Stomach (tissue), 9 donors: ENCODE results near the gene SLC27A2. TPM values are rescaled to one million over a fixed set of nuclear protein-coding genes. Genes with fewer than 3 reads are reported as not detected.

Experiments
- DNase-seq, 2 donors: peaks; one replicate each; pipeline versions ENCODE4 v3.0.0 to v3.0.0-alpha.2; 2013 to 2019
- H3K27ac ChIP-seq, 5 donors: fragments of 200-600 bp in 4 of 5; sonication (generic) in 4 of 5; one replicate each; pipeline ENCODE4 v1.5.1; 2013 to 2019; ENCODE audit warnings: mild to moderate bottlenecking in 1 of 5, moderate library complexity in 1 of 5
- H3K27me3 ChIP-seq, 3 donors: fragments of 200-600 bp; sonication (generic); one replicate each; pipeline ENCODE4 v1.5.1; 2017 to 2019; ENCODE audit warnings: mixed run types in 1 of 3
- H3K36me3 ChIP-seq, 4 donors: fragments of 200-600 bp; sonication (generic); 1 replicate in 3 of 4; 2 replicates in 1 of 4; pipeline ENCODE4 v1.5.1; 2016 to 2019
- H3K4me1 ChIP-seq, 4 donors: fragments of 200-600 bp; sonication (generic); one replicate each; pipeline ENCODE4 v1.5.1; 2016 to 2019
- H3K4me3 ChIP-seq, 4 donors: fragments of 200-600 bp; sonication (generic) in 3 of 4; one replicate each; pipeline ENCODE4 v1.5.1; 2016 to 2019; ENCODE audit warnings: mild to moderate bottlenecking in 1 of 4
- H3K9me3 ChIP-seq, 4 donors: fragments of 200-600 bp; sonication (generic); one replicate each; pipeline ENCODE4 v1.5.1; 2016 to 2019
- CTCF ChIP-seq, 7 experiments: fragments of 450-650 bp in 4 of 7; fragments of 200-600 bp in 3 of 7; sonication (generic) in 3 of 7; IDR thresholded peaks; one replicate each; pipeline ENCODE4 v1.5.1; 2016 to 2019; ENCODE audit warnings: antibody characterized with exemption in 7 of 7, control low read depth in 2 of 7, mild to moderate bottlenecking in 1 of 7
- EP300 ChIP-seq: sonication (generic); formaldehyde crosslinking; IDR thresholded peaks from one replicate; pipeline ENCODE4 v1.6.1; 2017; ENCODE audit warnings: antibody characterized with exemption
- POLR2A ChIP-seq, 4 donors: fragments of 450-650 bp; IDR thresholded peaks; one replicate each; pipeline ENCODE4 v1.6.1; 2016; ENCODE audit warnings: antibody characterized with exemption in 4 of 4, control low read depth in 2 of 4, mild to moderate bottlenecking in 1 of 4, moderate library complexity in 1 of 4
- POLR2AphosphoS5 ChIP-seq, 3 donors: sonication (generic); formaldehyde crosslinking; IDR thresholded peaks; one replicate each; pipeline ENCODE4 v1.6.1; 2016; ENCODE audit warnings: antibody characterized with exemption in 3 of 3
- whole genome bisulfite sequencing, 5 donors: extraction: QIAGEN DNeasy Blood & Tissue Kit in 3 of 5; methylation state at CpG; one replicate each; pipeline versions ENCODE4 v1.1.5 to v1.1.7; 2013 to 2018; 5-methylcytosine and 5-hydroxymethylcytosine counted together
- intact Hi-C: fragments of 100-400 bp; cut with DNase I; formaldehyde crosslinking; loops from one replicate; pipeline ENCODE4 v1.15.1; 2023; ENCODE audit warnings: low total_unique reads
- polyA plus RNA-seq, 3 donors: library from polyadenylated mRNA; stranded (reverse); fragments of 200-250 nt; gene quantifications; one replicate each; pipeline ENCODE4 v1.2.3, GENCODE V29; 2013
- total RNA-seq, 5 donors: library from RNA; depleted of rRNA; stranded (reverse); fragments of >200 nt; gene quantifications; one replicate each; pipeline versions ENCODE4 v1.1.0 to v1.2.3, GENCODE V29; 2014 to 2016
- donor health status: healthy with polysubstance abuse.
- donor health status: Bipolar disorder and iron deficiency.
- donor health status: healthy.

The SLC27A2 gene
- total and polyA plus RNA-seq, 8 donors, result 0.61 to 53.6 (median 2.3) TPM; not detected in 2

GRCh38 chr15:50192926-50193620 is 11.1 kb downstream of the SLC27A2 start:
- no peaks in the 10 kb centered on the region for H3K4me1 ChIP-seq
- DNase-seq, result no peak
- no peaks in the 10 kb centered on the region for H3K9me3 ChIP-seq
- no peak overlapping the region for H3K27ac ChIP-seq
- 82 to 92% (median 87%) methylated on average over 6 of the region's 6 CpGs for WGBS, 5 donors
- TF ChIP-seq POLR2A (IDR thresholded peaks at IDR 0.05), result no peak
- TF ChIP-seq POLR2AphosphoS5 (IDR thresholded peaks at IDR 0.05), result no peak
- TF ChIP-seq EP300, result no peak
- TF ChIP-seq CTCF (IDR thresholded peaks at IDR 0.05), result no peak
- H3K27me3 ChIP-seq, result no peaks in the 10 kb centered on the region
- intact Hi-C loops, result no loop called here
- H3K4me3 ChIP-seq, result no peak overlapping the region
- no peaks in the 10 kb centered on the region for H3K36me3 ChIP-seq

- no peaks in the 10 kb centered on the region for H3K4me1 ChIP-seq
- H3K36me3 ChIP-seq, result no peaks in the 10 kb centered on the region
- no peak for DNase-seq
- H3K27ac ChIP-seq, result no peak overlapping the region
- TF ChIP-seq POLR2A (IDR thresholded peaks at IDR 0.05) (no peak), CTCF (IDR thresholded peaks at IDR 0.05) (no peak), POLR2AphosphoS5 (IDR thresholded peaks at IDR 0.05) (no peak)
- no peak overlapping the region for H3K4me3 ChIP-seq
- H3K27me3 ChIP-seq, result no peaks in the 10 kb centered on the region
- H3K9me3 ChIP-seq, result no peaks in the 10 kb centered on the region
- intact Hi-C loops, result no loop called here
Measured at GRCh38 chr15:50202003-50202402, 20.0 kb downstream of the SLC27A2 start.

GRCh38 chr15:50206020-50206419 is 24.0 kb downstream of the SLC27A2 start:
- no peak for TF ChIP-seq POLR2A (IDR thresholded peaks at IDR 0.05)
- no peak for TF ChIP-seq EP300
- TF ChIP-seq POLR2AphosphoS5 (IDR thresholded peaks at IDR 0.05), result no peak
- no peak for TF ChIP-seq CTCF (IDR thresholded peaks at IDR 0.05)
- DNase-seq, result no peak
- intact Hi-C loops, result no loop called here
- WGBS, 5 donors, result 89 to 94% (median 91%) methylated on average over 5 of the region's 5 CpGs
- Histone ChIP-seq H3K4me3 (no peak overlapping the region), H3K27ac (no peak overlapping the region), H3K4me1 (no peaks in the 10 kb centered on the region), H3K36me3 (no peaks in the 10 kb centered on the region), H3K9me3 (no peaks in the 10 kb centered on the region), H3K27me3 (no peaks in the 10 kb centered on the region)

GRCh38 chr15:50209809-50210208 is 27.8 kb downstream of the SLC27A2 start:
- no peaks in the 10 kb centered on the region for H3K36me3 ChIP-seq
- H3K27me3 ChIP-seq, result no peaks in the 10 kb centered on the region
- 85 to 94% (median 92%) methylated on average over 4 of the region's 4 CpGs for WGBS, 5 donors
- H3K4me1 ChIP-seq, result no peaks in the 10 kb centered on the region
- no peak for DNase-seq
- intact Hi-C loops, result no loop called here
- H3K27ac ChIP-seq, result no peak overlapping the region
- TF ChIP-seq CTCF (IDR thresholded peaks at IDR 0.05), result no peak
- TF ChIP-seq EP300, result no peak
- no peak for TF ChIP-seq POLR2AphosphoS5 (IDR thresholded peaks at IDR 0.05)
- no peak for TF ChIP-seq POLR2A (IDR thresholded peaks at IDR 0.05)
- H3K4me3 ChIP-seq, result no peak overlapping the region
- H3K9me3 ChIP-seq, result peaks cover 0 to 12% (median 7%) of the 10 kb centered on the region in 4 donors
